Osteoblast (primary cell): ENCODE measurements around the gene CLNS1A. TPM values are rescaled to one million over a fixed set of nuclear protein-coding genes. Genes with fewer than 3 reads are reported as not detected.

Source experiments
- DNase-seq: peaks from one replicate; pipeline ENCODE4 v3.0.0; 2011; ENCODE audit warnings: low spot score, mixed read lengths; ENCODE audit not compliant: insufficient read length; ENCODE audit errors: missing footprints
- H2AFZ ChIP-seq: 2 replicates; pipeline ENCODE4 v1.6.0; 2011; ENCODE audit warnings: mild to moderate bottlenecking, low read length
- H3K27ac ChIP-seq: 2 replicates; pipeline ENCODE4 v1.5.1; 2011; ENCODE audit warnings: mild to moderate bottlenecking, low read depth, low read length, moderate library complexity
- H3K27me3 ChIP-seq: 2 replicates; pipeline ENCODE4 v1.6.0; 2012; ENCODE audit warnings: mild to moderate bottlenecking, control low read depth, inconsistent platforms, low read length, moderate library complexity; ENCODE audit not compliant: insufficient read depth
- H3K36me3 ChIP-seq: 2 replicates; pipeline ENCODE4 v1.5.1; 2011; ENCODE audit warnings: mild to moderate bottlenecking, low read length, control low read depth, moderate library complexity; ENCODE audit not compliant: insufficient read depth
- H3K4me1 ChIP-seq: 2 replicates; pipeline ENCODE4 v1.5.1; 2011; ENCODE audit warnings: mild to moderate bottlenecking, low read length, control low read depth, moderate library complexity; ENCODE audit not compliant: insufficient read depth
- H3K4me2 ChIP-seq: 2 replicates; pipeline ENCODE4 v1.6.0; 2011; ENCODE audit warnings: mild to moderate bottlenecking, low read length; ENCODE audit not compliant: insufficient read depth
- H3K4me3 ChIP-seq: fragments of 200-600 bp; sonication (generic); 3 replicates; pipeline ENCODE4 v1.5.1; 2012; ENCODE audit warnings: mild to moderate bottlenecking, low read length, inconsistent platforms; ENCODE audit not compliant: insufficient read depth
- H3K79me2 ChIP-seq: 2 replicates; pipeline ENCODE4 v1.6.0; 2012; ENCODE audit warnings: mild to moderate bottlenecking, low read length, control low read depth, inconsistent platforms; ENCODE audit not compliant: insufficient read depth
- H3K9me3 ChIP-seq: 2 replicates; pipeline ENCODE4 v1.5.1; 2011; ENCODE audit warnings: low read depth, low read length, control low read depth
- H4K20me1 ChIP-seq: 2 replicates; pipeline ENCODE4 v1.6.0; 2012; ENCODE audit warnings: mild to moderate bottlenecking, low read length, control low read depth; ENCODE audit not compliant: insufficient read depth
- total RNA-seq: library from RNA; depleted of rRNA; stranded (reverse); fragments of >200 nt; gene quantifications from 2 replicates; pipeline ENCODE4 v1.2.3, GENCODE V29; 2012
- TF ChIP-seq, protein P1 (sequence below): IDR thresholded peaks from 2 replicates; pipeline ENCODE4 v1.5.1; 2011; ENCODE audit warnings: mild to moderate bottlenecking, low read depth, low read length, moderate library complexity; ENCODE audit errors: extremely low read depth

CLNS1A gene
- total RNA-seq, 1 donor, result 85.8 TPM

DNA sequence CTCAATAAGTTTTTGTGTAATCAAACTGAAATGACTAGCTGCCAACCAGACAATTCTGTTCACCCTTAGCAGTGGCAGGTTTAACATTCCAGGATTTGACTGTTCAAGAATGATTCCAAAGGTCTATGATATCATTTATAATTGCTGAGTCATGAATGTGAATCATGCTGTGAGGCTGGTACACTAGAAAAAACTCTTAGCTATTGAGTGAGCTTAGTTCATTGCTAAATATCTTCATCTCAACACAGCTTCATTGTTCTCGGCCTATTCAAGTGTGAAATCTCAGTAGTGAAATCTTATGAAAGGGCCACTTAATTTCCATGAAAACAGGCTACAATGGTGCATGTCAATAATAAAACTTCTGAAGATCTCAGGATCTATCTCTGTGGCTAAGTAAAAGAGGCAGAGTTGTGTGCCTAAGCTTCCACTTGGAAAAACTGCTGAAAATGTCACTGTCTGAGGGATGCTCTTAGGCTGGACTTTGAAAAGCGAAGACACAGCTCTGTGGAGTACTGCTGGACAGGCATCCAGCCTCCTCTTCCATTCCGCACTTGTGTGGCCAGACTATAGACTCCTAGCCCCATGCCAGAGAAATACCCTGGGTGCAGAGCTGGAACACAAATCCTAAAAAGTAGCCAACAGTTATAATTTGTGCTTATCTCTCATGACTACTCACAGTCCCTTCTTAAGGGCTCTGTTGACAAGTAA is 35.1 kb downstream of the CLNS1A start:
- H3K27me3 ChIP-seq, result no peaks in the 10 kb centered on the region
- H3K4me1 ChIP-seq, result peaks cover 17% of the 10 kb centered on the region
- no peak overlapping the region for H3K4me3 ChIP-seq
- peak overlapping the region; percentile 68 for H2AFZ ChIP-seq
- H3K4me2 ChIP-seq, result peak overlapping the region; percentile 51
- H3K9me3 ChIP-seq, result no peaks in the 10 kb centered on the region
- TF ChIP-seq, protein P1, sequence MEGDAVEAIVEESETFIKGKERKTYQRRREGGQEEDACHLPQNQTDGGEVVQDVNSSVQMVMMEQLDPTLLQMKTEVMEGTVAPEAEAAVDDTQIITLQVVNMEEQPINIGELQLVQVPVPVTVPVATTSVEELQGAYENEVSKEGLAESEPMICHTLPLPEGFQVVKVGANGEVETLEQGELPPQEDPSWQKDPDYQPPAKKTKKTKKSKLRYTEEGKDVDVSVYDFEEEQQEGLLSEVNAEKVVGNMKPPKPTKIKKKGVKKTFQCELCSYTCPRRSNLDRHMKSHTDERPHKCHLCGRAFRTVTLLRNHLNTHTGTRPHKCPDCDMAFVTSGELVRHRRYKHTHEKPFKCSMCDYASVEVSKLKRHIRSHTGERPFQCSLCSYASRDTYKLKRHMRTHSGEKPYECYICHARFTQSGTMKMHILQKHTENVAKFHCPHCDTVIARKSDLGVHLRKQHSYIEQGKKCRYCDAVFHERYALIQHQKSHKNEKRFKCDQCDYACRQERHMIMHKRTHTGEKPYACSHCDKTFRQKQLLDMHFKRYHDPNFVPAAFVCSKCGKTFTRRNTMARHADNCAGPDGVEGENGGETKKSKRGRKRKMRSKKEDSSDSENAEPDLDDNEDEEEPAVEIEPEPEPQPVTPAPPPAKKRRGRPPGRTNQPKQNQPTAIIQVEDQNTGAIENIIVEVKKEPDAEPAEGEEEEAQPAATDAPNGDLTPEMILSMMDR, result no peak
- DNase-seq, result peak; percentile 88
- H4K20me1 ChIP-seq, result no peaks in the 10 kb centered on the region
- H3K36me3 ChIP-seq, result no peaks in the 10 kb centered on the region
- H3K27ac ChIP-seq, result peak overlapping the region; percentile 80
- H3K79me2 ChIP-seq, result no peaks in the 10 kb centered on the region

DNA sequence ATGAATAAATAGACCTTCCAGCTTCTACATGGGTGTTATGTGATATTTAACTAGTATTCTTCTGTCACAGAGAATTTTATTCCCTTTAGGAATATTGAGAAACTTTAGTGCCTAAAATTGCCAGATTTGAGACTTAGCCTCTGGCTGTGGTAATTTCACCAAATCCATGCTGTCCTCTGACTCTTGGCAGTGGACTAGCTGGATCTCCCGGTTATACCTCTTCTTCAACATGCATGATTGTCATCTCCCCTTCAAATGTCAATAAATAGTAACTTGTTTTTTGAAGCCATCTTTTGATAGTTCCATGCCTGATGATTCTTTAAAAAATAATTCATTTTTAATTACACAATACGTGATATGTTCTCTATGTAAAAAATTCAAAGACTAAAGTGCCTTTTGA is 39.4 kb downstream of the CLNS1A start:
- H4K20me1 ChIP-seq, result no peaks in the 10 kb centered on the region
- TF ChIP-seq, protein P1, result no peak
- H2AFZ ChIP-seq, result no peak overlapping the region
- H3K36me3 ChIP-seq, result no peaks in the 10 kb centered on the region
- H3K27ac ChIP-seq, result no peak overlapping the region
- peaks cover 16% of the 10 kb centered on the region for H3K4me1 ChIP-seq
- DNase-seq, result no peak
- H3K27me3 ChIP-seq, result no peaks in the 10 kb centered on the region
- no peaks in the 10 kb centered on the region for H3K79me2 ChIP-seq
- H3K4me2 ChIP-seq, result no peak overlapping the region
- no peaks in the 10 kb centered on the region for H3K9me3 ChIP-seq
- H3K4me3 ChIP-seq, result no peak overlapping the region

DNA sequence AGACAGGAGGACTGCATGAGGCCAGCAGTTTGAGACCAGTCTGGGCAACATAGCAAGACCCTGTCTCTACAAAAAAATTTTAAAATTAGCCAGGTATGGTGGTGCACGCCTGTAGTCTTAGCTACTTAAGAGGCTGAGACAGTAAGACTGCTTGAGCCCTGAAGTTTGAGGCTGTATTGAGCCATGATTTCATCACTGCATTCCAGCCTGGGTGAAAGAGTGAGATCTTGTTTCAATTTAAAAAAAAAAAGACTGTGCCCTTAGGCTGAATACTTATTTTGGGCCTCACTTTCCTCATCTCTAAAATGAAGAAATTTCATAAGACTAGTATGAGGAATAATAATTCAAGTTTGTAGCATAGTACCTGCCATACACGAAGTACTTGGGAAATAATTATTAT is 41.0 kb downstream of the CLNS1A start:
- Histone ChIP-seq H3K36me3 (no peaks in the 10 kb centered on the region), H3K27ac (no peak overlapping the region), H4K20me1 (no peaks in the 10 kb centered on the region), H3K4me3 (no peak overlapping the region), H3K9me3 (no peaks in the 10 kb centered on the region), H2AFZ (no peak overlapping the region), H3K4me1 (peaks cover 2% of the 10 kb centered on the region), H3K27me3 (no peaks in the 10 kb centered on the region), H3K79me2 (no peaks in the 10 kb centered on the region), H3K4me2 (no peak overlapping the region)
- TF ChIP-seq, protein P1, result no peak
- DNase-seq, result no peak

DNA sequence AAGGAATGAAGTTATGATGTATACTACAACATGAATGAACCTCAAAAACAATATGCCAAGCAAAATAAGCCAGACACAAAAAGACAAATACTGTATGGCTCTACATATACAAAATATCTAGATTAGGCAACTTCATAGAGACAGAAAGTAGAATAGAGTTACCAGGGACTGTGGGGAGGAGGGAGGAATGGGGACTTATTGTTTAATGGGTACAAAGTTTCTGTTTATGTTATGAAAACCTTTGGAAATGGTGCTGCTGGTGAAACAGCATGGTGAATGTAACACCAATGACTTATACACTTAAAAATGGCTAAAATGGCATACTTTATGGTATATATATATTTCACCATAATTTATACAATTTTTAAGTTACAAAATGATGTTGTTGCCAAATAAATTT is 43.7 kb downstream of the CLNS1A start:
- H3K4me2 ChIP-seq, result no peak overlapping the region
- peaks cover 10% of the 10 kb centered on the region for H3K4me1 ChIP-seq
- TF ChIP-seq, protein P1, result no peak
- no peaks in the 10 kb centered on the region for H4K20me1 ChIP-seq
- H3K27me3 ChIP-seq, result no peaks in the 10 kb centered on the region
- H3K36me3 ChIP-seq, result no peaks in the 10 kb centered on the region
- H3K9me3 ChIP-seq, result no peaks in the 10 kb centered on the region
- H3K27ac ChIP-seq, result no peak overlapping the region
- no peak for DNase-seq
- H3K4me3 ChIP-seq, result no peak overlapping the region
- no peaks in the 10 kb centered on the region for H3K79me2 ChIP-seq
- no peak overlapping the region for H2AFZ ChIP-seq
